Measurements from ENCODE around the gene PPY. TPM values are rescaled to one million over a fixed set of nuclear protein-coding genes. Genes with fewer than 3 reads are reported as not detected.

PPY gene
- total and polyA plus RNA-seq, 2 experiments from 2014 or later: not detected

DNA sequence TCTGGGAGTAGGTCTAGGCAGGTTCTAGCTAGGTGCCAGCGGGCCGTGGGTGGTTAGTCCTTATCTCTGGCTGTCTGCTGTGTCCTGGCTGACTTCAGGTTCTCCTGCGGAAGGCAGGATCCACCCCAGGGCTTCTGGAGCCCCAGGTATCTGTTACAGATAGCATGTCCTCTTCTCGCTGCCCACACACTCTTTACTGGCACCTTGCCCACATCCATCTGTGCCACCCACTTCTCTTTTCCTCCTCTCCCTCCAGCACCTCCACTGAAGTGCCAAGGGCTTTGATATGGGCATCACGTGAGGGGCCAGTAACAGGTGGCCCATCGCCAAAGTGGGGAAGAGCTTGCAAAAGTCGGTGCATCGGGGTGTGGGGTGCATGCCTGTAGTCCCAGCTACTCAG lies 30.4 kb downstream of the PPY start:
- WGBS (ENCODE audit: low lambda C conversion rate, missing lambda C conversion rate): 74% methylated on average over 8 of the region's 8 CpGs
- H3K79me2 ChIP-seq: no peaks in the 10 kb centered on the region
- H3K9me3 ChIP-seq (ENCODE audit: low read depth): no peaks in the 10 kb centered on the region
- H4K20me1 ChIP-seq (ENCODE audit: insufficient read depth, poor library complexity, severe bottlenecking): no peaks in the 10 kb centered on the region
- no peak overlapping the region for H3K27ac ChIP-seq
- H3K27me3 ChIP-seq: peaks cover 26% of the 10 kb centered on the region
- H3K36me3 ChIP-seq (replicated peaks; ENCODE audit: insufficient read depth, low read depth): no peaks in the 10 kb centered on the region
- H3K4me2 ChIP-seq: no peak overlapping the region
- TF ChIP-seq EZH2 (IDR thresholded peaks at IDR 0.05; ENCODE audit: borderline replicate concordance): no peak
- TF ChIP-seq EZH2phosphoT487 (IDR thresholded peaks at IDR 0.05; ENCODE audit: low read depth, severe bottlenecking, unreplicated experiment): no peak
- TF ChIP-seq, protein P1, sequence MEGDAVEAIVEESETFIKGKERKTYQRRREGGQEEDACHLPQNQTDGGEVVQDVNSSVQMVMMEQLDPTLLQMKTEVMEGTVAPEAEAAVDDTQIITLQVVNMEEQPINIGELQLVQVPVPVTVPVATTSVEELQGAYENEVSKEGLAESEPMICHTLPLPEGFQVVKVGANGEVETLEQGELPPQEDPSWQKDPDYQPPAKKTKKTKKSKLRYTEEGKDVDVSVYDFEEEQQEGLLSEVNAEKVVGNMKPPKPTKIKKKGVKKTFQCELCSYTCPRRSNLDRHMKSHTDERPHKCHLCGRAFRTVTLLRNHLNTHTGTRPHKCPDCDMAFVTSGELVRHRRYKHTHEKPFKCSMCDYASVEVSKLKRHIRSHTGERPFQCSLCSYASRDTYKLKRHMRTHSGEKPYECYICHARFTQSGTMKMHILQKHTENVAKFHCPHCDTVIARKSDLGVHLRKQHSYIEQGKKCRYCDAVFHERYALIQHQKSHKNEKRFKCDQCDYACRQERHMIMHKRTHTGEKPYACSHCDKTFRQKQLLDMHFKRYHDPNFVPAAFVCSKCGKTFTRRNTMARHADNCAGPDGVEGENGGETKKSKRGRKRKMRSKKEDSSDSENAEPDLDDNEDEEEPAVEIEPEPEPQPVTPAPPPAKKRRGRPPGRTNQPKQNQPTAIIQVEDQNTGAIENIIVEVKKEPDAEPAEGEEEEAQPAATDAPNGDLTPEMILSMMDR (IDR thresholded peaks at IDR 0.05; ENCODE audit: poor library complexity): no peak
- no peak for DNase-seq (ENCODE audit: low spot score)
- H3K4me3 ChIP-seq: no peak overlapping the region
- H2AFZ ChIP-seq: no peak overlapping the region
- H3K9me2 ChIP-seq (replicated peaks; ENCODE audit: insufficient read depth): no peaks in the 10 kb centered on the region
- H3K4me1 ChIP-seq (ENCODE audit: insufficient read depth): peaks cover 6% of the 10 kb centered on the region

DNA sequence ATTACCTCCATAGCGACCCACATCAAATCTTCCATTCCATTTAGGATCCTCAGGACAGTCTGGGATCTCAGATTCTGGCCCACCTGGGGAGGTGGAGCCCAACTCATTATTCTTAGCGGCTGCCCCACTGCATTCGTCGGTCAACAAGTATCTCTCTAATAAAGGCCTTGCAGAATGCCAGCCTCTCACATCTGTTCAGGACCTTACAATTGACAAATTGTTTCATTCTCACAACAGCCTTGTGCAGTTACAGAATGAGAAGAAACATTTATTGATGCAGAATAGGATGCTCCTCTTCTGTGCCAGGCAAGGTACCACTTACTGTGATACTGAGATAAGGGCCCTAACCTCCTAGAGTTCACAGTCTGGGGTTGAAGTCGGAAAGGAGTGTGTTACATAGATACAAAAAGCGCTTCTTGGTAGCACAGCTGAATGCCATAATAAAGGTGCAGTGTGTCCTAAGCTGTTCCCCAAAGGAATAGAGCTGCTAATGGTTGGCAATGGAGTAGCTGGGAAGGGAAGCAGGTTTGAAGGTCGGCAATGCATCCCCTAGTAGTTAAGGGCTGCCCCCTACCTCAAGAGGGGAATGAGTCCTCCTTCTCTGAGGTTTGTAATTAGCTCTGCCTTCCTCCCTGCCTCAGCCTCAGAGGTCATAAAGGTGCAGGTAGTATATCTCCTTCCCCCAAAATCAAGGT lies 32.6 kb downstream of the PPY start:
- peaks cover 45% of the 10 kb centered on the region for H3K27me3 ChIP-seq

DNA sequence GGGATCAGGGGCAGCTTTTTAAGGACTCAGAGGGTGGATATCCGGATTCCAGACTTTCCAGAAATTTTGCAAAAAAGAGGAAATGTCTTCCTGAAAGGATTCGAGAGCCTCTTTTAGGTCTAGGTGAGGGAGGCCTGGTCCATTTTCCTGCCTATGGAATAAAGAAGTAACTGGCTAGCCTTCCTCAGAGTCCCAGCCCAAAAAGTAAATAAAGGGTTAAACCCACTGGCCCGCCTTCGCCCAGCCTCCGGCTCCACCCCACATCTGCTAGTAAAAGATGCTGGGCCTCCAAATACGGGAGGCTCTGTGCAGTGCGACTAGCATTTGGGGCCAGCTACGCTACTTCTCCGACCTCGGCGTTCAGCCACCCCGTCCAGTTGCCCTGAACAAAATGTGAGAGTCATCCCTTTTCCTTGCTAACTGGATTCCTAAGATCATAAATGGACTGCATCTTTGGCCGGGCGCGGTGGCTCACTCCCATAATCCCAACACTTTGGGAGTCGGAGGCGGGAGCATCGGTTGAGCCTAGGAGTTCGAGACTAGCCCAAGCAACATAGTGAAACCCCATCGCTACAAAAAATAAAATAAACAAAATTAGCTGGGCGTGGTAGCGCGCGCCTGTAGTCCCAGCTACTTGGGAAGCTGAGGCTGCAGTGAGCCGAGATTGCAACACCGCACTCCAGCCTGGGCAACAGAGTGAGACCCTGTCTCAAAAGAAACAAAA lies 34.1 kb downstream of the PPY start:
- Histone ChIP-seq H3K9me2 (replicated peaks; ENCODE audit: insufficient read depth) (no peaks in the 10 kb centered on the region), H3K79me2 (no peaks in the 10 kb centered on the region), H3K27ac (peak overlapping the region; percentile 92), H4K20me1 (ENCODE audit: insufficient read depth, poor library complexity, severe bottlenecking) (no peaks in the 10 kb centered on the region), H3K4me3 (peak overlapping the region; percentile 87), H2AFZ (peak overlapping the region; percentile 81), H3K4me1 (ENCODE audit: insufficient read depth) (peaks cover 11% of the 10 kb centered on the region), H3K4me2 (peak overlapping the region; percentile 98), H3K36me3 (replicated peaks; ENCODE audit: insufficient read depth, low read depth) (no peaks in the 10 kb centered on the region), H3K27me3 (peaks cover 49% of the 10 kb centered on the region), H3K9me3 (ENCODE audit: low read depth) (no peaks in the 10 kb centered on the region)
- DNase-seq (ENCODE audit: low spot score): peak; percentile 72
- TF ChIP-seq EZH2phosphoT487 (IDR thresholded peaks at IDR 0.05; ENCODE audit: low read depth, severe bottlenecking, unreplicated experiment) (no peak), EZH2 (IDR thresholded peaks at IDR 0.05; ENCODE audit: borderline replicate concordance) (no peak)
- TF ChIP-seq, protein P1 (IDR thresholded peaks at IDR 0.05; ENCODE audit: poor library complexity): no peak
- 9% methylated on average over 26 of the region's 26 CpGs for WGBS (ENCODE audit: low lambda C conversion rate, missing lambda C conversion rate)

More for the DNA sequence above, 32.6 kb downstream of the PPY start:
- Histone ChIP-seq H4K20me1 (ENCODE audit: insufficient read depth, poor library complexity, severe bottlenecking) (no peaks in the 10 kb centered on the region), H2AFZ (no peak overlapping the region), H3K79me2 (no peaks in the 10 kb centered on the region), H3K4me3 (no peak overlapping the region), H3K36me3 (replicated peaks; ENCODE audit: insufficient read depth, low read depth) (no peaks in the 10 kb centered on the region), H3K27ac (no peak overlapping the region), H3K4me2 (no peak overlapping the region), H3K9me2 (replicated peaks; ENCODE audit: insufficient read depth) (no peaks in the 10 kb centered on the region), H3K9me3 (ENCODE audit: low read depth) (no peaks in the 10 kb centered on the region), H3K4me1 (ENCODE audit: insufficient read depth) (peaks cover 11% of the 10 kb centered on the region)
- DNase-seq (ENCODE audit: low spot score): no peak
- WGBS (ENCODE audit: low lambda C conversion rate, missing lambda C conversion rate): 61% methylated on average over 7 of the region's 7 CpGs
- TF ChIP-seq EZH2phosphoT487 (IDR thresholded peaks at IDR 0.05; ENCODE audit: low read depth, severe bottlenecking, unreplicated experiment) (no peak), EZH2 (IDR thresholded peaks at IDR 0.05; ENCODE audit: borderline replicate concordance) (no peak)
- TF ChIP-seq, protein P1 (IDR thresholded peaks at IDR 0.05; ENCODE audit: poor library complexity): no peak
